Hepatocyte (in vitro differentiated cells): ENCODE data around the gene CGB7.

Experiments
- EZH2 ChIP-seq: fragments of 200-600 bp; sonication (generic); IDR thresholded peaks from 2 replicates; pipeline ENCODE4 v1.6.1; 2016; ENCODE audit warnings: antibody characterized with exemption, mild to moderate bottlenecking, borderline replicate concordance
- TF ChIP-seq, protein P1 (sequence below): fragments of 200-600 bp; sonication (generic); IDR thresholded peaks from 2 replicates; pipeline ENCODE4 v1.5.1; 2016; ENCODE audit warnings: antibody characterized with exemption, mild to moderate bottlenecking; ENCODE audit not compliant: poor library complexity

GRCh38 chr19:49057636-49058234 is at the start of gene CGB7:
- no peak for TF ChIP-seq EZH2
- TF ChIP-seq, protein P1, sequence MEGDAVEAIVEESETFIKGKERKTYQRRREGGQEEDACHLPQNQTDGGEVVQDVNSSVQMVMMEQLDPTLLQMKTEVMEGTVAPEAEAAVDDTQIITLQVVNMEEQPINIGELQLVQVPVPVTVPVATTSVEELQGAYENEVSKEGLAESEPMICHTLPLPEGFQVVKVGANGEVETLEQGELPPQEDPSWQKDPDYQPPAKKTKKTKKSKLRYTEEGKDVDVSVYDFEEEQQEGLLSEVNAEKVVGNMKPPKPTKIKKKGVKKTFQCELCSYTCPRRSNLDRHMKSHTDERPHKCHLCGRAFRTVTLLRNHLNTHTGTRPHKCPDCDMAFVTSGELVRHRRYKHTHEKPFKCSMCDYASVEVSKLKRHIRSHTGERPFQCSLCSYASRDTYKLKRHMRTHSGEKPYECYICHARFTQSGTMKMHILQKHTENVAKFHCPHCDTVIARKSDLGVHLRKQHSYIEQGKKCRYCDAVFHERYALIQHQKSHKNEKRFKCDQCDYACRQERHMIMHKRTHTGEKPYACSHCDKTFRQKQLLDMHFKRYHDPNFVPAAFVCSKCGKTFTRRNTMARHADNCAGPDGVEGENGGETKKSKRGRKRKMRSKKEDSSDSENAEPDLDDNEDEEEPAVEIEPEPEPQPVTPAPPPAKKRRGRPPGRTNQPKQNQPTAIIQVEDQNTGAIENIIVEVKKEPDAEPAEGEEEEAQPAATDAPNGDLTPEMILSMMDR = no peak
